ENCODE data around the gene C1orf210.

C1orf210 gene

DNA sequence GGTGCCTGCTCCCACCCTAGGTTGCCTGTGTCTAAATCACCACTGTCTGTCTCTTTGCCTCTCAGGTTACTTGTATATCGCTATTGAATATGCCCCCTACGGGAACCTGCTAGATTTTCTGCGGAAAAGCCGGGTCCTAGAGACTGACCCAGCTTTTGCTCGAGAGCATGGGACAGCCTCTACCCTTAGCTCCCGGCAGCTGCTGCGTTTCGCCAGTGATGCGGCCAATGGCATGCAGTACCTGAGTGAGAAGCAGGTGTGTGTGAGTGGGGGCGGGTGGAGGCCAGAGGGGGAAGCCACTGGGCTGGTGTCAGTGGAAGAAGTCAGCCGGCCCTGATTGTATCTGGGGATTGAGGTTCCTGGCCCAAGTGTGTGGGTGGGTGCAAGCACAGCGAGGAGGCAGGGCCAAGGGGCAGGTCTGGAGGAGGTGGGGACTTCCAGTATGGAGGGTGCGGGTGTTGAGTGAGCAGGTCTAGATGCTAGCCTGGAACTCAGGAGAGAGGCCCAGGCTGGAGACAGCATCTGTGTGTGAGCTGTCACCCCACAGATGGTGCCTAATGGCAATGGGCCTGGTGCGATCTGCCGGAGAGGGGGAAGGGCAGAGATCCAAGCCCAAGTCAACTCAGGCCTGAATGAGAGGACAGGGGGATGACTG lies 32.6 kb upstream of the C1orf210 start:
- TF ChIP-seq, protein P1, sequence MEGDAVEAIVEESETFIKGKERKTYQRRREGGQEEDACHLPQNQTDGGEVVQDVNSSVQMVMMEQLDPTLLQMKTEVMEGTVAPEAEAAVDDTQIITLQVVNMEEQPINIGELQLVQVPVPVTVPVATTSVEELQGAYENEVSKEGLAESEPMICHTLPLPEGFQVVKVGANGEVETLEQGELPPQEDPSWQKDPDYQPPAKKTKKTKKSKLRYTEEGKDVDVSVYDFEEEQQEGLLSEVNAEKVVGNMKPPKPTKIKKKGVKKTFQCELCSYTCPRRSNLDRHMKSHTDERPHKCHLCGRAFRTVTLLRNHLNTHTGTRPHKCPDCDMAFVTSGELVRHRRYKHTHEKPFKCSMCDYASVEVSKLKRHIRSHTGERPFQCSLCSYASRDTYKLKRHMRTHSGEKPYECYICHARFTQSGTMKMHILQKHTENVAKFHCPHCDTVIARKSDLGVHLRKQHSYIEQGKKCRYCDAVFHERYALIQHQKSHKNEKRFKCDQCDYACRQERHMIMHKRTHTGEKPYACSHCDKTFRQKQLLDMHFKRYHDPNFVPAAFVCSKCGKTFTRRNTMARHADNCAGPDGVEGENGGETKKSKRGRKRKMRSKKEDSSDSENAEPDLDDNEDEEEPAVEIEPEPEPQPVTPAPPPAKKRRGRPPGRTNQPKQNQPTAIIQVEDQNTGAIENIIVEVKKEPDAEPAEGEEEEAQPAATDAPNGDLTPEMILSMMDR (IDR thresholded peaks at IDR 0.05; ENCODE audit: control insufficient read depth, insufficient read depth, low read depth, low read length, missing control alignments): no peak
- no peak for DNase-seq (ENCODE audit: low read depth)
- H3K4me3 ChIP-seq (ENCODE audit: control insufficient read depth, low read depth, low read length): no peak overlapping the region

DNA sequence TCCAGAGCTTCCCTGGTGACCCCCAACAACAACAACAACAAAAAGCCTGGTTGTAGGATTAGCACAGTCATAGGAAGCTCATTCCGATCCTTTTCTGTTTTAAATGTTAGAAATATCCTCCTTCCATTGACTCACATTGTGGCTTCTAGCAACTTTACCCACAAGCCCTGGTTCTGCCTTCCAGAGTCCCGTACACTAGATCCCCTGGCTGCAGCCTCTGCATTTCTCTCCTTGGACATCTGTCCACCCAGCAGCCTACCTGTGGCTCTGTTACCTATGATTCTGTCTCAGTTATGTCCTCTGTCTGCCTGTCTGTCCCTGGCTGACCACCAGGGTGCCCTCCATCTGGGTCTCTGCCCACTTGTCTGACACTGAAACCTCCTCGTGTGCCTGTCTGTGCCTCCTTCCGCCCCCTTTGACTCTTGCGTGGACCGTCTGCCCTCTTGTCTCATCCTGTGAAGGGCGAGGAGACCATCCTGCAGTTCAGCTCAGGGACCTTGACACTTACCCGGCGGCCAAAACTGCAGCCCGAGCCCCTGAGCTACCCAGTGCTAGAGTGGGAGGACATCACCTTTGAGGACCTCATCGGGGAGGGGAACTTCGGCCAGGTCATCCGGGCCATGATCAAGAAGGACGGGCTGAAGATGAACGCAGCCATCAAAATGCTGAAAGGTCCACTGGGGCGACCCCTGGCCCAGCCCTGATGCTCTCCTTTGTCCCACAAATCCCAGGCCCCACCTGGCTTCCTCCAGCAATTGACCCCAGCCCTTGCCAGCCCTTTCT lies 31.5 kb upstream of the C1orf210 start:
- no peak overlapping the region for H3K4me3 ChIP-seq (ENCODE audit: control insufficient read depth, low read depth, low read length)
- TF ChIP-seq, protein P1 (IDR thresholded peaks at IDR 0.05; ENCODE audit: control insufficient read depth, insufficient read depth, low read depth, low read length, missing control alignments): no peak
- no peak for DNase-seq (ENCODE audit: low read depth)

DNA sequence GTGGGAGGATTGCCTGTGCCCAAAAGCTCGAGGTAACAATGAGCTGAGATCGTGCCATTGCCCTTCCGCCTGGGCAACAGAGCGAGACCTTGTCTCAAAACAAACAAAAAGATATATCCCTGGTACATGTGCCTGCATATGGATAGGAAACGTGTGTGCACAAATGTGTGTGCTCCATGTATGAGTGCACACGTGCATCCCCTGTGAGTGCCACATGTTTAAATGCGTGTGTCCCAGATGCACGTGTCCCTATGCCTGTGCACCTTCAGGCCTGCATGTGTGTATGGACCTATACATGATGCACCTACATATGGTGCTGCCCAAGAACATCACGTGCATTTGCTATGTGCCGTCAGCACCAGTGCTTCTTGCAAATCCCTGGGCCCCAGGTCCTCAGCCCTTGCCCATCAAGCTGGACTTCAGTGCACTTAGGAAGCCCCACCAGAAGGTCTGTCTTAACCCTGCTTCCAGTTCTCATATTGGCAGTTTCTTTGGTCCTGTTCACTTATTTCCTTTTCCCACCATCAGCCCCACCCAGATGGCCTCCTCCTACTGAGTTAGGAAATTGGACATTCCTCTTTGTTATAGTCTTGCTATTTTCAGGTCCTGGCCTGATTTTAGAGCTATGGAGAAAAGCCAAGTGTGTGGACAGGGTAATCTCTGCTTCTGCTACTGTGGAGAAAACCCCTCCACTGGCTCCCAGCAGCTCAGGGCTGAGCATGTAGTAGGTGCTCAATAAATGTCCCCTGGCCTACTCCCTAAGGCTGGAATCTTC lies 30.8 kb upstream of the C1orf210 start:
- TF ChIP-seq, protein P1 (IDR thresholded peaks at IDR 0.05; ENCODE audit: control insufficient read depth, insufficient read depth, low read depth, low read length, missing control alignments): no peak
- DNase-seq (ENCODE audit: low read depth): no peak

DNA sequence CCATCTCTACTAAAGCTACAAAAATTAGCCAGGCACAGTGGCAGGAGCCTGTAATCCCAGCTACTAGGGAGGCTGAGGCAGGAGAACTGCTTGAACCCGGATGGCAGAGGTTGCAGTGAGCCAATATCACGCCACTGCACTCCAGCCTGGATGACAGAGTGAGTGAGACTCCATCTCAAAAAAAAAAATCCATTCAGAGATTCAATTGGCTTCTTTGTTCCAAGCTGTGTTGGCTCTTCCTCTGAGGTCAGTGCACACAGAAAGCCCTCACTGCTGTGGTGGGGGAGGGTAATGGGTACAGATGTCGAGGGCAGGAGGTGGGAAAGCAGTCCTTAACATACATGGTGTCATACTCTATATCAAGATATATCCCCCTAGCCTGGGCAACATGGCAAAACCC lies 30.1 kb upstream of the C1orf210 start:
- DNase-seq (ENCODE audit: low read depth): no peak
- no peak overlapping the region for H3K4me3 ChIP-seq (ENCODE audit: control insufficient read depth, low read depth, low read length)
- TF ChIP-seq, protein P1 (IDR thresholded peaks at IDR 0.05; ENCODE audit: control insufficient read depth, insufficient read depth, low read depth, low read length, missing control alignments): no peak

More for the DNA sequence above, 30.8 kb upstream of the C1orf210 start:
- no peak overlapping the region for H3K4me3 ChIP-seq (ENCODE audit: control insufficient read depth, low read depth, low read length)

DNA sequence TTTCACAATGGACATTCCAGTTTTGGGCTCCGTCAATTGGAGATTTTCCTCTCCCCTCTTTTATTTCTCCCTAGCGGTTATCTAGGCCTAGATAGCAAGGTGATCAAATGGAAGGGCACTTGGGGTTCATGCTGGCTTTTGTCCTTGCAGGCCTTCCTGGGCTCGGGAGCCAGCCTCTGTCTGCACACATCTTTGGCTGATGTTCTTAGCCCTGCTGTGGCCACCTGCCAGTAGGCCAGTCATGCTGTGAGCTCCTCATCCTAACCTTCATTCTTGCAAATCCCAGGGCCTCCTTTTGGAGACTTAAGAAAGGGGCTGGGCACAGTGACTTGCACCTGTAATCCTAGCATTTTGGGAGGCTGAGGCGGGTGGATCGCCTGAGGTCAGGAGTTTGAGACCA lies 28.9 kb upstream of the C1orf210 start:
- DNase-seq (ENCODE audit: low read depth): no peak
- TF ChIP-seq, protein P1 (IDR thresholded peaks at IDR 0.05; ENCODE audit: control insufficient read depth, insufficient read depth, low read depth, low read length, missing control alignments): no peak
- no peak overlapping the region for H3K4me3 ChIP-seq (ENCODE audit: control insufficient read depth, low read depth, low read length)

DNA sequence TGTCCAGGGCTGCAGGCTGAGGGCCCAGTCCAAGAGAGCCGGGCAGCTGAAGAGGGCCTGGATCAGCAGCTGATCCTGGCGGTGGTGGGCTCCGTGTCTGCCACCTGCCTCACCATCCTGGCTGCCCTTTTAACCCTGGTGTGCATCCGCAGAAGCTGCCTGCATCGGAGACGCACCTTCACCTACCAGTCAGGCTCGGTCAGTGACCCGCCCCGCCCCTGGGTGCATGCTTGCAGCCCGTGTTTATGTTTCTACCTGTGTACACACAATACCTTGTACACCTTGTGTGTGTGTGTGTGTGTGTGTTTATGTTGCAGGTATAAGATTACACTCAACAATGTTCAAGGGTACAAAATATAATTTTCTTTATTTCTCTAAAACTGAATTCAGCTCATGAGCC lies 28.4 kb upstream of the C1orf210 start:
- no peak overlapping the region for H3K4me3 ChIP-seq (ENCODE audit: control insufficient read depth, low read depth, low read length)
- DNase-seq (ENCODE audit: low read depth): no peak
- TF ChIP-seq, protein P1 (IDR thresholded peaks at IDR 0.05; ENCODE audit: control insufficient read depth, insufficient read depth, low read depth, low read length, missing control alignments): no peak

Data from AG09309 (cell line).